ENCODE results near the gene SMG1.
"Not testable (repeated sequence)": the region's sequence is repeated elsewhere in the genome, so short reads cannot be mapped to it uniquely, and the experiment has no call there.

DNA sequence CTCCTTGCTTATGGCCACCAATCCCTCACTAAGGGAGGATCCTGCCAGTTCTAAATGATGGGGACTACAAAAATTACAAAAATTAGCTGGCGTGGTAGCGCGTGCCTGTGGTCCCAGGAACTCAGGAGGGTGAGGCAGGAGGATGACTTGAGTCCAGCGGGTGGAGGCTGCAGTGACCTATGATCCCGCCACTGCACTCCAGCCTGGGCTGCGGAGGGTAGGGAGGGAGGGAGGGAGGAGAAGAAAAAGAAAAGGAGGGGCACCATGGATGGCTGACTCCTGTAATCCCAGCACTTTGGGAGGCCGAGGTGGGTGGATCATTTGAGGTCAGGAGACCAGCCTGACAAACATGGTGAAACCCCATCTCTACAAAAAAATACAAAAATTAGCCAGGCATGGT is 1.9 kb upstream of the SMG1 start:
- TF ChIP-seq PBX3 (CRISPR knock-in tag; IDR thresholded peaks at IDR 0.05); ZNF24 (tag by site-specific recombination; IDR thresholded peaks at IDR 0.05); FEZF1 (tag by site-specific recombination; IDR thresholded peaks at IDR 0.05); ATF2 (tag by site-specific recombination; IDR thresholded peaks at IDR 0.05; ENCODE audit: low read depth); ZNF571 (tag by site-specific recombination; IDR thresholded peaks at IDR 0.05); KLF17 (tag by site-specific recombination; IDR thresholded peaks at IDR 0.05); ZNF677 (tag by site-specific recombination; IDR thresholded peaks at IDR 0.05); ZNF426 (tag by site-specific recombination; IDR thresholded peaks at IDR 0.05); REST (tag by site-specific recombination; IDR thresholded peaks at IDR 0.05); PRDM10 (tag by site-specific recombination; IDR thresholded peaks at IDR 0.05); ZNF169 (tag by site-specific recombination; IDR thresholded peaks at IDR 0.05): not testable (repeated sequence)
- TF ChIP-seq, protein P1, sequence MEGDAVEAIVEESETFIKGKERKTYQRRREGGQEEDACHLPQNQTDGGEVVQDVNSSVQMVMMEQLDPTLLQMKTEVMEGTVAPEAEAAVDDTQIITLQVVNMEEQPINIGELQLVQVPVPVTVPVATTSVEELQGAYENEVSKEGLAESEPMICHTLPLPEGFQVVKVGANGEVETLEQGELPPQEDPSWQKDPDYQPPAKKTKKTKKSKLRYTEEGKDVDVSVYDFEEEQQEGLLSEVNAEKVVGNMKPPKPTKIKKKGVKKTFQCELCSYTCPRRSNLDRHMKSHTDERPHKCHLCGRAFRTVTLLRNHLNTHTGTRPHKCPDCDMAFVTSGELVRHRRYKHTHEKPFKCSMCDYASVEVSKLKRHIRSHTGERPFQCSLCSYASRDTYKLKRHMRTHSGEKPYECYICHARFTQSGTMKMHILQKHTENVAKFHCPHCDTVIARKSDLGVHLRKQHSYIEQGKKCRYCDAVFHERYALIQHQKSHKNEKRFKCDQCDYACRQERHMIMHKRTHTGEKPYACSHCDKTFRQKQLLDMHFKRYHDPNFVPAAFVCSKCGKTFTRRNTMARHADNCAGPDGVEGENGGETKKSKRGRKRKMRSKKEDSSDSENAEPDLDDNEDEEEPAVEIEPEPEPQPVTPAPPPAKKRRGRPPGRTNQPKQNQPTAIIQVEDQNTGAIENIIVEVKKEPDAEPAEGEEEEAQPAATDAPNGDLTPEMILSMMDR (tag by site-specific recombination; IDR thresholded peaks at IDR 0.05) = not testable (repeated sequence)
- TF ChIP-seq, protein P2, sequence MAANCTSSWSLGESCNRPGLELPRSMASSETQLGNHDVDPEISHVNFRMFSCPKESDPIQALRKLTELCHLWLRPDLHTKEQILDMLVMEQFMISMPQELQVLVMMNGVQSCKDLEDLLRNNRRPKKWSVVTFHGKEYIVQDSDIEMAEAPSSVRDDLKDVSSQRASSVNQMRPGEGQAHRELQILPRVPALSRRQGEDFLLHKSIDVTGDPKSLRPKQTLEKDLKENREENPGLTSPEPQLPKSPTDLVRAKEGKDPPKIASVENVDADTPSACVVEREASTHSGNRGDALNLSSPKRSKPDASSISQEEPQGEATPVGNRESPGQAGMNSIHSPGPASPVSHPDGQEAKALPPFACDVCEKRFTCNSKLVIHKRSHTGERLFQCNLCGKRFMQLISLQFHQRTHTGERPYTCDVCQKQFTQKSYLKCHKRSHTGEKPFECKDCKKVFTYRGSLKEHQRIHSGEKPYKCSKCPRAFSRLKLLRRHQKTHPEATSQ (tag by site-specific recombination; IDR thresholded peaks at IDR 0.05) = not testable (repeated sequence)

All from HEK293 (cell line).